ENCODE results near the gene MSL1. TPM values are rescaled to one million over a fixed set of nuclear protein-coding genes. Genes with fewer than 3 reads are reported as not detected.
A peak's percentile ranks its signal among the peaks of the same experiment; 100 is the strongest.
"Not testable (repeated sequence)": the region's sequence is repeated elsewhere in the genome, so short reads cannot be mapped to it uniquely, and the experiment has no call there.

The MSL1 gene
- total RNA-seq, 1 experiment from 2014 or later, result 61.3 TPM

DNA sequence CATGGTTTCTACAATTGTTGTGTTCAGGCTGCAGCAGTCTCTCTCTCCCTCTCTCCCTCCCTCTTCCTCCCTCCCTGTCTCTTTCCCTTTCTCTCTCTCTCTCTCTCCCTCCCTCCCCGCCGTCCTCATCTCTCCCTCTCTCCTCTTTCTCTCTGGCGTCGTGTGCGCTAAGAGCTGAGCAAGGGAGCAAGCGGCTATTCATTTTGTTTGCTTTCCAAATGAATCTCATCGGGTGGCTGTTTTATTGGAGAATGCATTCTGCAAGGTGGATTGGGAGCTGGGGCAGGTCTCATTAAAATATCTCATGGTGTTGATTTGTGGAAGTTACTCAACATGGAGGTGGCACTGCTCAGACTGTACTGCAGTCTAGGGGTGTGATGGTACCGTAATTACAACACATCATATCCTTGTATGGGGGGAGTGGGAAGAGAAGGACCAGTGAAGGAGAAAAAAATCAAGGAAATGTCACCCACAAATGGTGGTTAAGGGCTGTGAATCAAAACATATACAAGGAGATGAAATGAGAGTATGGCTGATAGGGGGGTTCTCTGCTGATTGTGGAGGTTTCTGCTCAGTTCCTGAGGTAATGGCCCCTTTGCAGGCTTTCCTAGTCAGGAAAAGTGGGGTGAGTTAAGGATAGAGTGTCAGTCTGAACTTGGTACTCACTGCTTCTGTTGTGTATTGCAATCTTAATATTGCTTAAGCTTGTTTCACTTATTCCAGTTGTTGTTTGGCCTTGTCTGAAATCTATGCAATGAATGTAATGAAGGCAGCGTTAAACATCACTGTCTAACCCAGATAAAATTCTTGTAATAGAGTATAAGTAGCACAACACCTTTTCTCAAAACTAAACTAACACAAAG is 2.7 kb downstream of the MSL1 start:
- DNase-seq (ENCODE audit: low read depth), result peak; percentile 52

DNA sequence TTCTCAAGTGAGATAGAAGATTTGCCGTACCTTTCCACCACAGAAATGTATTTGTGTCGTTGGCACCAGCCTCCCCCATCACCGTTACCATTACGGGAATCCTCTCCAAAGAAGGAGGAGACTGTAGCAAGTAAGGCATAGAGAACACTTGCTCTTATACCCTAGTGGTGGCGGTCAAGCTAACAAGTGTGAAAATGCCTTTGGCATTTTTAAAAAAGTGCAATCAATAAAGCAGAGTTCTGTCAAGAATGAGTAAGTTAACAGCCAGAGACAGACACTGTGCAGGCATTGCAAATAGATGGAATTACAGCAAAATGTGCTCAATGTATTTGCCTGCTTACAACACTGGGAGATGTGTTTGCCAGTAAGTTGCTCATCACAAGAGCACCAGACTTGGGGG is 7.7 kb downstream of the MSL1 start:
- no peak for DNase-seq (ENCODE audit: low read depth)

DNA sequence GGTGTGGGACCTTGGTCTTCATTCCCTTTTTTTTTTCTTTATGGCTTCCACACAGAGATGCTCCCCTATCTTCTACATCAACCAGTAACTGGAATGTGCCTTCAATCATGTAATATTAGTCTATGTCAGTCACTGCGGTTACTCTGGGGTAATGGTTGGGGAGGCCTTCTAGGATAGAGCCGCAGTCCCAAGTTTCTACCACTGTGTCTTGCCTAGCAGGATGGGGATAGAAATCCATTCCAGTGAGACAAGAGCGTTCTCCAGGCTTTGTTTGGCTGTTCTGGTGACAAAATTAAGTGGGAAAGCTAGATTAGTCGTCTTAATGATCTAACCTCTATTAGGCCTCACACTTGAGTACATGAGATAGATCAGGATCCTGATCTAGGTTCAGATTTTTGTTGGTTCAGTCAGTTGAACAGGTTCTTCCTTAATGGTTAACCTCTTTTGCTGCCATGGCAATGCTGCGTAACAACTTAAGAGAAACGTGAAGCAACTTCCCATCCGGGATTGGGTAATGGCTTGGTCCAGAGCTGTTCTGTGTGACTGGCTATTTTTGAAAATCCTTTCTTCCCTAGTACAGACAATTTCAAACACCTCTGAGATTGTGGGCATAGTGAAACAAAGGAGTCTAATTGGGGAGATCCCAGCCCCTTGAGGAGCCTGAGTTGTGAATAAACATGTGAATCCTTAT is 8.7 kb downstream of the MSL1 start:
- DNase-seq (ENCODE audit: low read depth), result no peak

DNA sequence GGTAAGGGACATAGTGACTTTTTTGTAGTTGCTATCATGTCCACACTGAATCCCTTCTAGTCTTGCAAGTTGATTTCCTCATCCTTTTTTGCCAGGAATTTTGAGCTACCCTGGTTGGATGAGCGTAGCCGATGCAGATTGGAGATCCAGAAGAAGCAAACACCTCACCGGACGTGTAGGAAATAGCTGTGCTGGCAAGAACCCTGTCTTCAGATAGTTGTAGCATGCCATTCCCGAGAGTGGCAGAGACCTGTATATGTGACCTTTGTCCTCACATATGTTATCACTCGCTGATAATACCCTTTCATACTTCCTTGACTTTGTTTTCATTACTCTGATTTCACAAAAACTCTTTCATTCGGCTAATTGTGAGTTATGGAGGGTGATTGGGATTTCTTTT is 12.4 kb downstream of the MSL1 start:
- no peak for DNase-seq (ENCODE audit: low read depth)

DNA sequence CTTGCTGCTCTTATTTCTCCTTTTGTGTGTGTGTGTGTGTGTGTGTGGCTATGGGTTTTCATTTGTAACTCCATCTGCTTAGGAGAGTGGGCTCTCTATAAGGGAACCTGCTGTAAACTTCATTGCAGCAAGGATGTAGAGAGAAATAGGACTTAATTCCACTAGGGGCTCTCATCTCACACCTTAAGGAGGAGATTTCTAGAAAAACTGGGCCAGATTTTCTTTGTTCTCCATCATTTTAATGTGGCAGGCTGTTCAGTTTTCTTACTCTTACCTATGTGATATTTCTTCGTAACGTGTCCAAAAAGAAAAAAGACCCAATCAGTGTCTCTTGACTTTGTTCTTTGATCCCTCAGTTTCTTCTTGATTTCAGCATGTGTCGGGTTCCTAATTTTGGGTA is 14.0 kb downstream of the MSL1 start:
- DNase-seq (ENCODE audit: low read depth), result no peak

DNA sequence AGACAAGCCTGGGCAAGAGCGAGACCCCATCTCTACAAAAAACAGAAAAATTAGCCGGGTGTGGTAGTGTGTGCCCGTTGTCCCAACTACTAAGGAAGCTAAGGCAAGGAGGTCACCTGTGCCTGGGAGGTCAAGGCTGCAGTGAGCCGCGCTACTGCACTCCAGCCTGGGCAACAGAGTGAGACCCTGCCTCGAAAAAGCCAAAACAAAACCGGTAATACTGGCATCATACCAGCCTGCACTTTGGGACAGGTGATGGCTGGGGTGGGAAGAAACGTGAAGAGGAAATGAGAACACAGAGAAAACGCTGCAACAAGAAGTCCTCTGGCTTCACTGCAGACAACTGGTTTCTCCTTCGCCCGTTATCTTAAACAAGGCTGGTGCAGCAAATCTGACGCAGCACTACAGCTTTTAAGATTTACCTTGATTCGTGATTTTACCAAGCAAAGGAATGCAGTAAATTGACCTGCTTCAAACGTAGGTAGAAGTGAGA is 17.8 kb downstream of the MSL1 start:
- DNase-seq (ENCODE audit: low read depth), result no peak

DNA sequence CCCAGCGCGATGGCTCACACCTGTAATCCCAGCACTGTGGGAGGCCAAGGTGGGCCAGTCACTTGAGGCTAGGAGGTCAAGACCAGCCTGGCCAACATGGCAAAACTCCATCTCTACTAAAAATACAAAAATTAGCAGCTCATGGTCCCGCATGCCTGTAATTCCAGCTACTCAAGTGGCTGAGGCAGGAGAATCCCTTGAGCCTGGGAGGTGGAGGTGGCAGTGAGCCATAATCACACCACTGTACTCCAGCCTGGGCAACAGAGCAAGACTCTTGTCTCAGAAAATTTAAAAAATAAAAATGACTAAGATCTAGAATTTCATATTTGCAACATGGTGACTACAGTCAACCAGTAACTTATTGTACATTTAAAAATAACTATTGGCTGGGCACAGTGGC is 21.4 kb downstream of the MSL1 start:
- not testable (repeated sequence) for DNase-seq (ENCODE audit: low read depth)

DNA sequence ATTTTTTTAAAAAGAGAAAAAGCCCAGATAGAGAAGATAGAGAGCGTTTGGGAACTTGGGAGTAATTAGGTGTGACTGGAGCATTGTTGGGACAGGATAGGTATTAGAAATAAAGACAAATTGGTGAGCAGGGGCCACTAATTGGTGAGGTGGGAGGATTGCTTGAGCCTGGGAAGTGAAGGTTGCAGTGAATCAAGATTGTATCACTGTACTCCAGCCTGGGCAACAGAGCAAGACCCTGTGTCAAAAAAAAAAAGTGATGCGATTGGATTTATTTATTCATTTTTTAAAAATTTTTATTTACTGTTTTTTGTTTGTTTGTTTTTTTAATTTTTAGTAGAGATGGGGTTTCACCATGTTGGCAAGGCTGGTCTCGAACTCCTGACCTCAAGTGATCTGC is 23.7 kb downstream of the MSL1 start:
- no peak for DNase-seq (ENCODE audit: low read depth)

DNA sequence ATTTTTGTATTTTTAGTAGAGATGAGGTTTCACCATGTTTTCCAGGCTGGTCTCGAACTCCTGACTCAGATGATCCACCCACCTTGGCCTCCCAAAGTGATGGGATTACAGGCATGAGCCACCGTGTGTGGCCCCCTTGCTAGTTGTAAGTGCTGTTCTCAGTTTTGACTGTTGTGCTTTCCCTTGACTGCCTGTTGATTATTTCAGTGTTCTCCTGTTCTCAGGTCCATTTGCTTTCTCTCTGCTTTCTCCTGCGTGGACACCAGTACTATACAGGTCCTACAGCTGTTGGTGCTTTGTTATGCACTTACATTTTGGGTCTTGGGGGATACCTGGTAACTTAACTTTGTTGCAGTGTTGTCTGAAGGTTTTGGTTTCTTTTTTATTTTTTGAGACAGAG is 26.8 kb downstream of the MSL1 start:
- DNase-seq (ENCODE audit: low read depth), result no peak

DNA sequence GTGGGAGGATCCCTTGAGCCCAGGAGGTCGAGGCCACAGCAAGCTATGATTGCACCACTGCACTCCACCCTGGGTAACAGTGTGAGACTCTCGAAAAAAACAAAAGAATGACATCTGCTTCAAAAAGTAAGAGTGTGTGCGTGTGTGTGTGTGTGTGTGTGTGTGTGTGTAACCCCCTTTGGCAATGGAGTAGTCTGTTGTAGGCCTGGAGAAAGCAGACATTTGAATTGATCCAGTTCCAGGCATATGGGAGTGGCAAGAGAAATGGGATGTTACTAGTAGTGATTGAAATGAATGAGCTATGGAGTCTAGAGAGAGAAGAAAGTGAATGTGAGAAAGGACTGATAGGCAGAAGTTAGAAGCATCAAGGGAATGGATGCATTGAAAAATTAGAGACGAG is 28.5 kb downstream of the MSL1 start:
- DNase-seq (ENCODE audit: low read depth), result no peak

DNA sequence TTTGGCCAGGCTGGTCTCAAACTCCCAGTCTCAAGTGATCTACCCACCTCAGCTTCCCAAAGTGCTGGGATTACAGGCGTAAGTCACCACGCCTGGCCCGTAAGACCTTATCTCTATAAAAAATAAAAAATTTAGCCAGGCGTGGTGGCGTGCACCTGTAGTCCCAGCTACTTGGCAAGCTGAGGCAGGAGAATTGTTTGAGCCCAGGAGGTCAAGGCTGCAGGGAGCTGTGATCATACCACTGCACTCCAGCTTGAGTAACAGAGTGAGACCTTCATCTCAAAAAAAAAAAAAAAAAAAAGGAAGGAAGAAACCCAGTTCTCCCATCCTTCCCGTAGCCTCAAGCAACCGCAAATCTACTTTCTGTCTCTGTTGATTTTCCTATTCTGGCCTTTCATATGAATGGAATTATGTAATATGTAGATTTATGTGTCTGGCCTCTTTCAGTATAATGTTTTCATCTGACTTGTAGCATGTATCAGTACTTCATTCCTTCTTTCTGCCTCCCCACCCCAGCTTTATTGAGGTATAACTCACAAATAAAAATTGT is 29.7 kb downstream of the MSL1 start:
- no peak for DNase-seq (ENCODE audit: low read depth)

DNA sequence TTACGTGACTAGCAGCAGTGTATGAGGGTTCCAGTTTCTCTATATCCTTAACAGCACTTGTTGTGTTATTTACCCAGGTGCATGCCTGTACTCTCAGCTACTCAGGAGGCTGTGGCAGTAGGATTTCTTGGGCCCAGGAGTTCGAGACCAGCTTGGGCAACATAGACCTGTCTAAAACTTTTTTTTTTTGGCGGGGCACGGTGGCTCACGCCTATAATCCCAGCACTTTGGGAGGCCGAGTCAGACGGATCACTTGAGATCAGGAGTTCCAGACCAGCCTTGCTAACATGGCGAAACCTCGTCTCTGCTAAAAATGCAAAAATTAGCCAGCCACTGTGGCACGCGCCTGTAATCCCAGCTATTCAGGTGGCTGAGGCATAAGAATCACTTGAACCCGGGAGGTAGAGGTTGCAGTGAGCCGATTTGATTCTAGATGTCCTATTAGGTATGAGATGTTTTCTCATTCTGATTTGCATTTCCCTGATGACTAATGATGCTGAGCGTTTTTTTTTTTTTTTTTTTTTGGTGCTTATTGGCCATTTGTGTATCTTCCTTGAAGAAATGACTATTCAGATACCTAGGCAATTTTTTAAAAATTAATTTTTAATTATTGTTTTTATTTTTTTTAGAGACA is 31.9 kb downstream of the MSL1 start:
- no peak for DNase-seq (ENCODE audit: low read depth)

DNA sequence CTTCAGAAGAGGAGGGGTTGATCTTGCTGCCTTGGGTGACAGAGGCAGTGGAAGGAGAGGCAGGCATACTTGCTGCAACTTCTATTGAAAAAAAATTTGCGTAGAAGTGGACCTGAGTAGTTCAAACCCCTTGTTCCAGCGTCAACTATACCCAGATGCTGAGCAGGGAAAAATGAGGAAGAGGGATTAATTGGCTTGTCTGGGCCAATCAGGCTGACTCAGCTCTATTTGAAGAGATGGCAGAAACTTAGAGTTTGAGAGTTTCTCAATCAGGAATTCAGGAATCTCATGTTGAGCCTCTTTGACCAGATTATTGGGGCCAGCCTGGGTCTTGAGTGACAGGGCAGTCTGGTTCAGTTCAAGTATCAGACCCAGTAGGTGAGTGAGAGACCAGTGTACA is 36.2 kb downstream of the MSL1 start:
- DNase-seq (ENCODE audit: low read depth), result no peak

DNA sequence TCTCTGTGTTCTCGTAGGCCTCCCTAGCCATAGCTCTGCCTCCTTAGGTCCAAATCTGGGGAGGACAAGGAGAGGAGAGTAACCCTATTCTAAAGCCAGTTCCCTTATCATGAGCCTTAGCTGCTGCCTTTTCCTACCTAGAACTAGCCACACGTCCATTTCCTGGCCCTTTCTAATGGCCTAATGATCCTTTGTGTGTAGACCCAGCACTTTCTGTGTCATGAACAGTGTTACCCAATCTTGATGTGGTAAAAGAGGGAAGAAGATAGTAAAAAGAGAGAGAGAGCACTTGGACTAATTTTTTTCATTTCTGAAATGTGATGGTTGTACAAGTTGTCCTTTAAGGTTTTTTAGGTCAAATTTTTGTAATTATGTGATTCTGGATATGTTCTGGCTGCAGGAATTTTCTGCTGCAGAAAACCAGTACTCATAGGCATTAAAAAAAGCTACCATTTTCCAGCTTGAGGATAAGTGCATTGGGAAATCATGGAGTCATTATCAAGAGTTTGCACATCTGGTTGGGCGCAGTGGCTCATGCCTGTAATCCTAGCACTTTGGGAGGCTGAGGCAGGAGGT is 36.8 kb downstream of the MSL1 start:
- no peak for DNase-seq (ENCODE audit: low read depth)

DNA sequence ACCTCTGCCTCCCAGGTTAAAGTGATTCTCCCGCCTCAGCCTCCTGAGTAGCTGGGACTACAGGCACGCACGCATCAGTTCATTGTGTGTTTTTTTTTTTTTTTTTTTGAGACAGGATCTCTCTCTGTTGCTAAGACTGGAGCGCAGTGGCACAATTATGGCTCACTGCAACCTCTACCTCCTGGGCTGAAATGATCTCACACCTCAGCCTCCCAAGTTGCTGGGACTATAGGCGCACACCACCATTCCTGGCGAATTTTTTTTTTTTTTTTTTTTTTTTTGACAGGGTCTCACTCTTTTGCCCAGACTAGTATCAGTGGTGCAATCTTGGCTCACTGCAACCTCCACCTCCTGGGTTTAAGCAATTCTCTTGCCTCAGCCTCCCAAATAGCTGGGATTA is 37.7 kb downstream of the MSL1 start:
- DNase-seq (ENCODE audit: low read depth), result no peak

DNA sequence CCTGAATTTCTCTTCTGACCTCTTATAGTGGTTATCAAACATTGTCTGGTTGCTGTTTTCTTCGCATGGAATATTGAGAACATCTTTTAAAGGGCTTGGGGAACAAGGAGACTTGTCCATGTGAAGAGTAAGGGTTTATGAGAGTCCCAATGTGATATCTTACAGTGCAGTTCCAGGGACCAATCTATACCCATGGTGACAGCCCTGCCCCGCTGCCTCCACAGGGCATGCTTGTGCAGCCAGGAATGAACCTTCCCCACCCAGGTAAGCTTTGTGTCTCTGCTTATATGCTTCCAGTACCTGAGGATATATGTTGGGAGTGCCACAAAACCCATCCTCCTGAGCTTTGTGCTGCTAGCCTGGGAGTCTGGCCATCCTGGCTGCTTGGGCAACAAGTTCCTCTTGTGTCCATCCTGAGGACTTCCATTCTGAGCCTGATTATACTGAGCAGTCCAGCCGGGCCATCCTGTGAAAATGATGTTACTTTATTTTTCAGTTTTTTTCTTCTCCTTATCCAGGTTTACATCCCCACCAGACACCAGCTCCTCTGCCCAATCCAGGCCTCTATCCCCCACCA is 46.0 kb downstream of the MSL1 start:
- DNase-seq (ENCODE audit: low read depth), result no peak

DNA sequence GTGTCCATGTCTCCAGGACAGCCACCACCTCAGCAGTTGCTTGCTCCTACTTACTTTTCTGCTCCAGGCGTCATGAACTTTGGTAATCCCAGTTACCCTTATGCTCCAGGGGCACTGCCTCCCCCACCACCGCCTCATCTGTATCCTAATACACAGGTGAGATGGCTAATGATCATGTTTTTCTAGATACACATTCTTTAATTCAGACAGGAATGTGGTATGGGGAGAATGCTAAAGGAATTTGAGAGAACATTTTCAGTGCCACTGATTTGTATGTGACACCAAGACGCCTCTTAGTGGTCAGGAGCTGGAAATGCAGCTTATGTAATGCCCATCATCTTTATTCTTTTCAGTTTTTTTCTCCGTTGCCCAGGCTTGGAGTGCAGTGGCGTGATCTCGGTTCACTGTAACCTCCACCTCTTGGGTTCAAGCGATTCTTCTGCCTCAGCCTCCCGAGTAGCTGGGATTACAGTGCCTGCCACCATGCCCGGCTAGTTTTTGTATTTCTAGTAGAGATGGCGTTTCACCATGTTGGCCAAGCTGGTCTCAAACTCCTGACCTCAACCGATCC is 46.6 kb downstream of the MSL1 start:
- DNase-seq (ENCODE audit: low read depth), result peak; percentile 58

DNA sequence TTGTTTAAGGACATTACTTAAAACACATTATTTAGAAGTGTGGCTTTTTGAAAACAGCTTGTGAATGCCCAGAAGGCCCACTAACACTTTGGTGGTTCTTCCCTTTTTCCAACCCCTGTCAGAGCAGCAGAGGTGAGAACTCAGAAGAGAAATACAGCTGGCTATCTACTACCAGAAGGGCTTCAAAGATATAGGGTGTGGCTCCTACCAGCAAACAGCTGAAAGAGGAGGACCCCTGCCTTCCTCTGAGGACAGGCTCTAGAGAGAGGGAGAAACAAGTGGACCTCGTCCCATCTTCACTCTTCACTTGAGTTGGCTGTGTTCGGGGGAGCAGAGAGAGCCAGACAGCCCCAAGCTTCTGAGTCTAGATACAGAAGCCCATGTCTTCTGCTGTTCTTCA is 48.6 kb downstream of the MSL1 start:
- no peak for DNase-seq (ENCODE audit: low read depth)

DNA sequence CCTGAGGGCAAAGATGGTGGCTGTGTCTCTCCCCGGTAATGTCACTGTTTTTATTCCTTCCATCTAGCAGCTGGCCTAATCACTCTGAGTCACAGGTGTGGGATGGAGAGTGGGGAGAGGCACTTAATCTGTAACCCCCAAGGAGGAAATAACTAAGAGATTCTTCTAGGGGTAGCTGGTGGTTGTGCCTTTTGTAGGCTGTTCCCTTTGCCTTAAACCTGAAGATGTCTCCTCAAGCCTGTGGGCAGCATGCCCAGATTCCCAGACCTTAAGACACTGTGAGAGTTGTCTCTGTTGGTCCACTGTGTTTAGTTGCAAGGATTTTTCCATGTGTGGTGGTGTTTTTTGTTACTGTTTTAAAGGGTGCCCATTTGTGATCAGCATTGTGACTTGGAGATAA is 50.0 kb downstream of the MSL1 start:
- peak; percentile 16 for DNase-seq (ENCODE audit: low read depth)

DNA sequence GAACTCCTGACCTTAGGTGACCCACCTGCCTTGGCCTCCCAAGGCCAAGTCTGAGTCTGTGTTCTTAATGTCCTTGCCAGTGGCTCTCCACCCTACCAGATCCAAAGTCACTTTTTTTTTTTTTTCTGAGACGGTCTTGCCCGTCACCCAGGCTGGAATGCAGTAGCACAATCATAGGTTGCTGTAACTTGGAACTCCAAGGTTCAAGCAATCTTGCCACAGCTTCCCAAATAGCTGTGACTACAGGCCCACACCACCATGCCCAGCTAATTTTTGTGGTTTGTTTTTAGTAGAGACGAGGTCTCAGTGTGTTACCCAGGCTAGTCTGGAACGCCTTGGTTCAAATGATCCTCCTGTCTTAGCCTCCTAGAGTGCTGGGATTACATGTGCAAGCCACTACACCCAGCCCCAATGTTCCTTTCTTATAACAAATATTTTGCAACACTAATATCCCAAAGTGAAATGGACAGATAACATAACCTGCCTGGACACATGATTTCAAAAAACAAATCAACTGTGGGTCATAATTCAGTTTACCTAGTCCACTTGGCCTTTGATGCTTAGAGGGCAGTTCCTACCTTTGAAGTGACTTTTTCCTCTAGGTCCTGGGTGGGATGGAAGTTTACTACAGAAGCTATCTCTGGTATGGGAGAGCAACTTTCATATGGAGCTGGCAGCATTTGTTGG is 51.5 kb downstream of the MSL1 start:
- DNase-seq (ENCODE audit: low read depth), result no peak

DNA sequence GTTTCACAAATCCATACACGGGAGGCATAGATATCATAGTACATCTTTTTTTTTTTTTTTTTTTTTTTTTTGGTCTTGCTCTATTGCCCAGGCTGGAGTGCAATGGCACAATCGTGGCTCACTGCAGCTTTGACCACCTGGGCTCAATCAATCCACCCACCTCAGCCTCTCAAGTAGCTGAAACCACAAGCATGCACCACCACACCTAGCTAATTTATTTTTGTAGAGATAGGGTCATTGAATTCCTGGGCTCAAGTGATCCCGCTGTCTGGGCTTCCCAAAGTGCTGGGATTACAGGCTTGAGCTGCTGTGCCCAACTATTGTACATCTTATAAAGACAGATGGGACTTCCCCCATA is 52.0 kb downstream of the MSL1 start:
- DNase-seq (ENCODE audit: low read depth), result no peak
